Frontal cortex (tissue), 4 donors: ENCODE measurements around the gene ASPG. TPM values are rescaled to one million over a fixed set of nuclear protein-coding genes. Genes with fewer than 3 reads are reported as not detected.

Experiments
- DNase-seq, 2 donors: peaks; one replicate each; pipeline ENCODE4 v3.0.0; 2012; ENCODE audit warnings: low spot score in 2 of 2
- FAIRE-seq: peaks from 2 replicates; lab custom pipeline; 2012; peaks lifted over from hg19 to GRCh38; lab: Jason Lieb, UNC
- total RNA-seq: library from RNA; depleted of rRNA; stranded (reverse); fragments of >200 nt; gene quantifications from one replicate; pipeline ENCODE4 v1.2.3, GENCODE V29; 2014
- donor health status: control.
- donor health status: control.
- donor health status: control.

Gene ASPG
- total RNA-seq, 1 donor from 2014 or later = 0.41 TPM

GRCh38 chr14:104113631-104114420 lies 28.3 kb downstream of the ASPG start:
- no peak for DNase-seq
- no peak for FAIRE-seq

GRCh38 chr14:104114421-104115130 lies 29.1 kb downstream of the ASPG start:
- DNase-seq (no peak), FAIRE-seq (no peak)

- FAIRE-seq = no peak
- no peak for DNase-seq
These were observed 29.7 kb downstream of the ASPG start for GRCh38 chr14:104115131-104115600.

GRCh38 chr14:104115691-104116287 lies 30.3 kb downstream of the ASPG start:
- FAIRE-seq = no peak
- DNase-seq = no peak

GRCh38 chr14:104116288-104116755 lies 30.8 kb downstream of the ASPG start:
- DNase-seq = no peak
- FAIRE-seq = no peak

GRCh38 chr14:104116756-104117340 lies 31.3 kb downstream of the ASPG start:
- FAIRE-seq (no peak), DNase-seq (no peak)

GRCh38 chr14:104117341-104118005 lies 32.0 kb downstream of the ASPG start:
- no peak for DNase-seq
- no peak for FAIRE-seq

GRCh38 chr14:104118006-104118844 lies 32.7 kb downstream of the ASPG start:
- DNase-seq (no peak), FAIRE-seq (no peak)

GRCh38 chr14:104119119-104119487 lies 33.6 kb downstream of the ASPG start:
- FAIRE-seq = no peak
- DNase-seq = no peak

- no peak for DNase-seq
- no peak for FAIRE-seq
These were observed 34.2 kb downstream of the ASPG start for GRCh38 chr14:104119488-104120251.

GRCh38 chr14:104120281-104120741 lies 34.8 kb downstream of the ASPG start:
- DNase-seq = no peak
- no peak for FAIRE-seq

GRCh38 chr14:104121142-104121541 lies 35.6 kb downstream of the ASPG start:
- FAIRE-seq = no peak

GRCh38 chr14:104123879-104124278 lies 38.4 kb downstream of the ASPG start:
- no peak for DNase-seq
- peak; percentile 34 for FAIRE-seq

More at GRCh38 chr14:104121142-104121541, 35.6 kb downstream of the ASPG start:
- no peak for DNase-seq

- DNase-seq = no peak
- FAIRE-seq = no peak
These were observed 39.5 kb downstream of the ASPG start for GRCh38 chr14:104125011-104125410.

GRCh38 chr14:104126753-104127152 lies 41.3 kb downstream of the ASPG start:
- FAIRE-seq = no peak
- no peak for DNase-seq

GRCh38 chr14:104128981-104129380 lies 43.5 kb downstream of the ASPG start:
- FAIRE-seq (no peak), DNase-seq (no peak)

- FAIRE-seq = no peak
These were observed 44.1 kb downstream of the ASPG start for GRCh38 chr14:104129556-104129955.

More at GRCh38 chr14:104129556-104129955, 44.1 kb downstream of the ASPG start:
- DNase-seq = no peak
